Neural progenitor cell (in vitro differentiated cells): Measurements from ENCODE around the gene SHE. TPM values are rescaled to one million over a fixed set of nuclear protein-coding genes. Genes with fewer than 3 reads are reported as not detected.

Experiments used
- DNase-seq: peaks from one replicate; pipeline ENCODE4 v3.0.0-alpha.2; 2016; ENCODE audit warnings: low spot score
- H2AFZ ChIP-seq: fragments of 200-600 bp; sonication (generic); replicated peaks from 2 replicates; pipeline ENCODE4 v1.6.1; 2016; ENCODE audit warnings: antibody characterized with exemption
- H3F3A ChIP-seq: fragments of 200-600 bp; sonication (generic); 2 replicates; pipeline ENCODE4 v1.6.1; 2016; ENCODE audit warnings: antibody characterized with exemption, low read depth
- H3K27ac ChIP-seq: fragments of 200-600 bp; sonication (generic); 2 replicates; pipeline ENCODE4 v1.5.1; 2016; ENCODE audit warnings: mild to moderate bottlenecking
- H3K27me3 ChIP-seq: fragments of 200-600 bp; sonication (generic); 2 replicates; pipeline ENCODE4 v1.6.1; 2016; ENCODE audit warnings: mild to moderate bottlenecking, moderate library complexity
- H3K36me3 ChIP-seq: fragments of 200-600 bp; sonication (generic); 2 replicates; pipeline ENCODE4 v1.5.1; 2016
- H3K4me1 ChIP-seq: fragments of 200-600 bp; sonication (generic); 2 replicates; pipeline ENCODE4 v1.6.1; 2016; ENCODE audit warnings: mixed run types
- H3K4me2 ChIP-seq: fragments of 200-600 bp; sonication (generic); 2 replicates; pipeline ENCODE4 v1.6.1; 2016
- H3K4me3 ChIP-seq: fragments of 200-600 bp; sonication (generic); 2 replicates; pipeline ENCODE4 v1.5.1; 2016
- H3K79me2 ChIP-seq: fragments of 200-600 bp; sonication (generic); 2 replicates; pipeline ENCODE4 v1.6.1; 2016; ENCODE audit warnings: low read depth
- H3K9ac ChIP-seq: fragments of 200-600 bp; sonication (generic); 2 replicates; pipeline ENCODE4 v1.6.1; 2016
- H3K9me3 ChIP-seq: fragments of 200-600 bp; sonication (generic); 2 replicates; pipeline ENCODE4 v1.5.1; 2016; ENCODE audit warnings: low read depth
- H4K20me1 ChIP-seq: fragments of 200-600 bp; sonication (generic); 2 replicates; pipeline ENCODE4 v1.6.1; 2016; ENCODE audit warnings: low read depth
- H3K27ac Mint-ChIP-seq: 3 replicates; pipeline ENCODE4 v1.8.0; 2021; ENCODE audit warnings: mixed read lengths
- H3K27me3 Mint-ChIP-seq: 2 replicates; pipeline ENCODE4 v1.8.0; 2022; ENCODE audit warnings: low read depth, mild to moderate bottlenecking, inconsistent platforms, moderate library complexity, mixed read lengths; ENCODE audit not compliant: insufficient read depth
- H3K36me3 Mint-ChIP-seq: 3 replicates; pipeline ENCODE4 v1.8.0; 2021; ENCODE audit warnings: mixed read lengths
- H3K4me1 Mint-ChIP-seq: 3 replicates; pipeline ENCODE4 v1.8.0; 2021; ENCODE audit warnings: mixed read lengths
- H3K4me3 Mint-ChIP-seq: 3 replicates; pipeline ENCODE4 v1.8.0; 2021; ENCODE audit warnings: mild to moderate bottlenecking, moderate library complexity, mixed read lengths
- H3K9me3 Mint-ChIP-seq: 3 replicates; pipeline ENCODE4 v1.8.0; 2020; ENCODE audit warnings: mixed read lengths
- CTCF ChIP-seq: fragments of 200-600 bp; sonication (generic); IDR thresholded peaks from 2 replicates; pipeline ENCODE4 v1.5.1; 2017; ENCODE audit warnings: antibody characterized with exemption, mild to moderate bottlenecking
- EZH2 ChIP-seq: fragments of 200-600 bp; sonication (generic); IDR thresholded peaks from 2 replicates; pipeline ENCODE4 v1.6.1; 2017; ENCODE audit warnings: antibody characterized with exemption, mild to moderate bottlenecking, moderate library complexity
- EZH2phosphoT487 ChIP-seq: fragments of 200-600 bp; sonication (generic); IDR thresholded peaks from 2 replicates; pipeline ENCODE4 v1.6.1; 2017; ENCODE audit warnings: antibody characterized with exemption
- total RNA-seq: library from RNA; depleted of rRNA; stranded (reverse); fragments of >200 nt; gene quantifications from 2 replicates; pipeline ENCODE4 v1.2.3, GENCODE V29; 2015; ENCODE audit warnings: low replicate concordance

SHE gene
- total RNA-seq, 1 donor from 2014 or later, result 0.04 TPM

- Histone ChIP-seq H3K4me1 (peaks cover 8% of the 10 kb centered on the region), H3K4me2 (no peak overlapping the region), H3K4me3 (no peak overlapping the region), H3K79me2 (no peaks in the 10 kb centered on the region), H3K9ac (no peak overlapping the region), H3K36me3 (no peaks in the 10 kb centered on the region), H3K27ac (no peak overlapping the region), H3K9me3 (no peaks in the 10 kb centered on the region), H3K27me3 (peaks cover 44% of the 10 kb centered on the region), H4K20me1 (no peaks in the 10 kb centered on the region), H2AFZ (no peak overlapping the region), H3F3A (no peaks in the 10 kb centered on the region)
- Mint-ChIP-seq H3K9me3 (peaks cover 5% of the 10 kb centered on the region), H3K27ac (no peak overlapping the region), H3K4me3 (no peak overlapping the region), H3K4me1 (peaks cover 20% of the 10 kb centered on the region), H3K36me3 (no peaks in the 10 kb centered on the region), H3K27me3 (peaks cover 19% of the 10 kb centered on the region)
- TF ChIP-seq CTCF, result no peak
- no peak for TF ChIP-seq EZH2
- no peak for TF ChIP-seq EZH2phosphoT487
- DNase-seq, result no peak
Observed at GRCh38 chr1:154495496-154496273, 6.5 kb downstream of the SHE start.

- H3K9ac ChIP-seq, result no peak overlapping the region
- DNase-seq, result peak; percentile 43
- TF ChIP-seq CTCF (no peak), EZH2phosphoT487 (no peak), EZH2 (no peak)
- Mint-ChIP-seq H3K36me3 (no peaks in the 10 kb centered on the region), H3K27me3 (peaks cover 6% of the 10 kb centered on the region), H3K27ac (no peak overlapping the region), H3K4me1 (peaks cover 20% of the 10 kb centered on the region), H3K4me3 (no peak overlapping the region), H3K9me3 (no peaks in the 10 kb centered on the region)
- H3K4me1 ChIP-seq, result peaks cover 8% of the 10 kb centered on the region
- H3K27ac ChIP-seq, result no peak overlapping the region
- no peaks in the 10 kb centered on the region for H3F3A ChIP-seq
- H4K20me1 ChIP-seq, result no peaks in the 10 kb centered on the region
- no peaks in the 10 kb centered on the region for H3K36me3 ChIP-seq
- no peaks in the 10 kb centered on the region for H3K79me2 ChIP-seq
- peak overlapping the region; percentile 50 for H3K4me2 ChIP-seq
- H3K9me3 ChIP-seq, result no peaks in the 10 kb centered on the region
- H3K4me3 ChIP-seq, result no peak overlapping the region
- H3K27me3 ChIP-seq, result peaks cover 20% of the 10 kb centered on the region
- H2AFZ ChIP-seq, result peak overlapping the region; percentile 80
Observed at GRCh38 chr1:154493276-154493675, 8.9 kb downstream of the SHE start.

- Mint-ChIP-seq H3K4me1 (peaks cover 18% of the 10 kb centered on the region), H3K27ac (no peak overlapping the region)
Observed at GRCh38 chr1:154492115-154492514, 10.1 kb downstream of the SHE start.

More at GRCh38 chr1:154492115-154492514, 10.1 kb downstream of the SHE start:
- no peaks in the 10 kb centered on the region for H3F3A ChIP-seq
- H3K27ac ChIP-seq, result no peak overlapping the region
- H3K27me3 Mint-ChIP-seq, result peaks cover 8% of the 10 kb centered on the region
- H4K20me1 ChIP-seq, result no peaks in the 10 kb centered on the region
- H3K79me2 ChIP-seq, result no peaks in the 10 kb centered on the region
- peaks cover 8% of the 10 kb centered on the region for H3K4me1 ChIP-seq
- H3K9me3 ChIP-seq, result no peaks in the 10 kb centered on the region
- no peak overlapping the region for H3K4me3 ChIP-seq
- H3K4me3 Mint-ChIP-seq, result no peak overlapping the region
- H3K4me2 ChIP-seq, result no peak overlapping the region
- no peak for DNase-seq
- no peak overlapping the region for H3K9ac ChIP-seq
- no peaks in the 10 kb centered on the region for H3K36me3 ChIP-seq
- H3K9me3 Mint-ChIP-seq, result no peaks in the 10 kb centered on the region
- TF ChIP-seq EZH2, result no peak
- no peak for TF ChIP-seq EZH2phosphoT487
- no peak for TF ChIP-seq CTCF
- no peaks in the 10 kb centered on the region for H3K36me3 Mint-ChIP-seq
- peaks cover 9% of the 10 kb centered on the region for H3K27me3 ChIP-seq
- H2AFZ ChIP-seq, result no peak overlapping the region
